Lower leg skin (tissue), 4 donors: ENCODE measurements around the gene FAM53B. TPM values are rescaled to one million over a fixed set of nuclear protein-coding genes. Genes with fewer than 3 reads are reported as not detected.

Experiments
- DNase-seq, 2 donors: peaks; one replicate each; pipeline ENCODE4 v3.0.0-alpha.2; 2019; ENCODE audit warnings: low spot score in 2 of 2
- H3K4me3 ChIP-seq: fragments of 200-600 bp; sonication (generic); 2 replicates; pipeline ENCODE4 v1.5.1; 2017; ENCODE audit warnings: mild to moderate bottlenecking, low read depth; ENCODE audit not compliant: poor library complexity, severe bottlenecking
- CTCF ChIP-seq, 3 donors: fragments of 450-650 bp; IDR thresholded peaks; one replicate each; pipeline ENCODE4 v1.5.1; 2016; ENCODE audit warnings: antibody characterized with exemption in 3 of 3, mild to moderate bottlenecking in 3 of 3, moderate library complexity in 2 of 3
- POLR2A ChIP-seq, 2 donors: fragments of 450-650 bp; IDR thresholded peaks; one replicate each; pipeline ENCODE4 v1.6.1; 2016 to 2017; ENCODE audit warnings: antibody characterized with exemption in 2 of 2, mild to moderate bottlenecking in 1 of 2, moderate library complexity in 1 of 2
- WGBS, 2 donors: methylation state at CpG; one replicate each; pipeline ENCODE4 v1.1.5; 2018; 5-methylcytosine and 5-hydroxymethylcytosine counted together
- intact Hi-C: fragments of 100-400 bp; cut with DNase I; formaldehyde crosslinking; loops from one replicate; pipeline ENCODE4 v1.15.0; 2023; ENCODE audit warnings: low total_unique reads
- total RNA-seq, 4 donors: library from RNA; depleted of rRNA; stranded (reverse); fragments of >200 nt; gene quantifications; one replicate each; pipeline ENCODE4 v1.1.0, GENCODE V29; 2016

The FAM53B gene
- total RNA-seq, 4 donors from 2014 or later: 41.5 to 69.1 (median 58.2) TPM

DNA sequence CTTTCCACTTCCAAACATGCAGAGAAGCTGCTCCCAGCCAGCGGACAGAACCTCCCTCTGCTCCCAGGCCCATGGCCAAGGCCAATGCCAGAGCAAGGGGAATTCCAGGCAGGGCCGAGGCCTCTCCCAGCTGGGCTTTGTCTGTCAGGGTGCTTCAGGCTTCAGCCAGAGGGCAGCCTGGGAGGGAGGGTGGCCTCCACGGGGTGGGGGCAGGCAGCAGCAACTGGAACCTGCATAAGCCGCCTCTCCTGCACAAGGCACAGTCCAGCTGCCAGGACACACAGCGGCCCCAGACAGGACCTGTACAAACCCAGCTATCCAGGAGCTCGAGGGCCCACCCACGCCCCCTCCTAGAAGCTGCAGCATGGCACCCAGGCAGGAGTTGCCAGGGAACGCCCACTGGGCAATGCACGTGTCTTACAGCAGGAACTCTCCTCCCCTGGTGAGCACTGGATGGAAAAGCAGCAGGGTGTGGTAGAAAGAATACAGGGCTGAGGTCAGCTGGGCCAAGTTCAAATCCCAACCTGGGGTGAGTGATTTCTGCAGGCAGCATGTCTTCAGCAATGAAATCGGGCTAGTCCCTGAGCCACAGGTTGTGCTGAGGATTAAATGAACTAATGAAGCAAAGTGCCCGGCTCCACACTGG is 7.6 kb downstream of the FAM53B start:
- WGBS, 2 donors: 17 to 22% methylated on average over 5 to 11 of the region's 11 CpGs
- no peak overlapping the region for H3K4me3 ChIP-seq
- TF ChIP-seq CTCF (IDR thresholded peaks at IDR 0.05): no peak
- TF ChIP-seq POLR2A (IDR thresholded peaks at IDR 0.05): no peak
- intact Hi-C loops: loop anchor here (10.0 kb wide), 1 partner anchor 112 kb away; no protein-coding TSS in a partner anchor
- peak; percentile 82 to 89 for DNase-seq

DNA sequence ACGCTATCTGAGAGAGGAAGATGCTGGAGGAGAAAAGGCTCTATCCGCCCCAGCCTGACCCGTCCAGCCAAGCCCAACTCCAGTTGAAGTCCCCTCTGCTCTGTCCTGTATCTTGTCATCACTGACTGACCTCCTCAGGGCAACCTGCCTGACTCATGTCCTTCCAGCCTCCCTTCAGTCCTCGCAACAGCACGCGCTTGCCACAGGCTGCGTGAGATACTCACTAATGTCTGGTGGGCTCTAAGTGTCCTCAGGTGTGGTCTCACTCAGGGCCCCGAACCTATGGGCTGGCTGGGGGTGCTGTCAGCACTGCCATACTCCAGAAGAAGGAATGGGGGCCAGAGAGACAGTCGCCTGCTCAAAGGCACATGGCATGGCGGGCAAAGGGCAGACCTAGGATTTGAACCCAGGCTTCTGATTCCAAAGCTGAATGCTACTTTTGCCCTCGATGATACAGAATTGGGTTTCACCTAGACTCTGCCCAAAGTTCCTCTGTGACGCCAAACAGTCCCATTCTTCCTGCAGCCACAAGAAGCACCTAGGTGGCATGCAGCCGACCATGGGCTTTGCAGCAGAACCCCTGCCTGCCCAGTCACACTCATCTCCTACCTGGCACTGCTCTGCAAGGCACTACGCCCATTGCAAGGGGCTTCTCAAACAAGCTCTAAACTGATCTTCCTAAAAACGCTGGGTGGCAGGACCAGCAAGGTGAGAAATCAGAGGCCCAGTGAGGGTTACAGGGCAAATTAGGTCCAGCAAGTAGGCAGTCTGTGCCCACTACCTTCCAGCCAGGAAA is 8.5 kb downstream of the FAM53B start:
- TF ChIP-seq CTCF (IDR thresholded peaks at IDR 0.05) (no peak), POLR2A (IDR thresholded peaks at IDR 0.05) (no peak)
- DNase-seq: peak in 1 of 2 donors; percentile 76
- intact Hi-C loops: loop anchor here (10.0 kb wide), 1 partner anchor 111 kb away; no protein-coding TSS in a partner anchor
- WGBS, 2 donors: 78 to 86% methylated on average over 15 of the region's 15 CpGs
- H3K4me3 ChIP-seq: no peak overlapping the region

- no peak overlapping the region for H3K4me3 ChIP-seq
- DNase-seq: peak in 1 of 2 donors; percentile 84
- intact Hi-C loops: loop anchor here (10.0 kb wide), 1 partner anchor 110 kb away; no protein-coding TSS in a partner anchor
- 90 to 93% methylated on average over 16 of the region's 16 CpGs for WGBS, 2 donors
- TF ChIP-seq POLR2A (IDR thresholded peaks at IDR 0.05) (no peak), CTCF (IDR thresholded peaks at IDR 0.05) (no peak)
Observed at GRCh38 chr10:124734311-124735166, 9.6 kb downstream of the FAM53B start.

DNA sequence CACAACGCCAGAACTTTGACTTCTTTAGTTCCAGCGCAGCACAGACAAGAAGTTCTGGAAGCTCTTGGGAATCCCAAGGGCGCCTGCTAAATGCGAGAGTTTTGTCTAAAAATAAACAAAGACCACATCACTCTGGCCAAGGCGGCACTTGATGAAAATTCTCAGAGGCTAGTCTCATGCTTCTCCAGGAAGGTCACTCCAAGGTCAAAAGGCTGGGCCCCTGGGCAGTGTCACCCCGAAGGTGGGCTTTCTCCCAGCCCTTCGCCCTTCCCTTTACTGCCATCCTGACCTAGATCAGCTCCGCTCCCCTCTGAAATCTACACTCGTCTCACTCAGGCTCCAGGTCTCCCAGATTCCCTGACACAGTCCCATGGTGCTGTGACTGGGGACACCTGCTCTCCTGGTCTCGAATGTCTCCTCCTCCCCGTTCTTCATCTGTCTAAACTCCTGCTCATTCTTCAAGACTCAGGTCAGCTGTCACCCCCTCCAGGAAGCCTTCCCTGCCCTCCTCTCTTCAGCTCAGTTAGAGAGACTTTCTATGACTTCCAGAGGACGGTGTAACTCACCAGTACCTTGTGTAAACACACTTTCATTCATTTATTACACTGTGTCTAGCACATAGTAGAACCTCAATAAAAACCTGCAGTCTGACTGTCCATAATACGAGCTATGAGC is 10.5 kb downstream of the FAM53B start:
- DNase-seq: peak in 1 of 2 donors; percentile 84
- TF ChIP-seq CTCF (IDR thresholded peaks at IDR 0.05) (no peak), POLR2A (IDR thresholded peaks at IDR 0.05) (no peak)

More for the DNA sequence above, 10.5 kb downstream of the FAM53B start:
- WGBS, 2 donors: 67 to 75% methylated on average over 13 of the region's 13 CpGs
- H3K4me3 ChIP-seq: no peak overlapping the region
- intact Hi-C loops: loop anchor here (10.0 kb wide), 1 partner anchor 109 kb away; no protein-coding TSS in a partner anchor
